ENCODE measurements around the gene LINC00237. TPM values are rescaled to one million over a fixed set of nuclear protein-coding genes. Genes with fewer than 3 reads are reported as not detected.

The LINC00237 gene
- total and polyA plus RNA-seq, 9 of the 15 experiments (the other 6 are each of a cell fraction or from before 2014, with no cell fraction given): not detected

DNA sequence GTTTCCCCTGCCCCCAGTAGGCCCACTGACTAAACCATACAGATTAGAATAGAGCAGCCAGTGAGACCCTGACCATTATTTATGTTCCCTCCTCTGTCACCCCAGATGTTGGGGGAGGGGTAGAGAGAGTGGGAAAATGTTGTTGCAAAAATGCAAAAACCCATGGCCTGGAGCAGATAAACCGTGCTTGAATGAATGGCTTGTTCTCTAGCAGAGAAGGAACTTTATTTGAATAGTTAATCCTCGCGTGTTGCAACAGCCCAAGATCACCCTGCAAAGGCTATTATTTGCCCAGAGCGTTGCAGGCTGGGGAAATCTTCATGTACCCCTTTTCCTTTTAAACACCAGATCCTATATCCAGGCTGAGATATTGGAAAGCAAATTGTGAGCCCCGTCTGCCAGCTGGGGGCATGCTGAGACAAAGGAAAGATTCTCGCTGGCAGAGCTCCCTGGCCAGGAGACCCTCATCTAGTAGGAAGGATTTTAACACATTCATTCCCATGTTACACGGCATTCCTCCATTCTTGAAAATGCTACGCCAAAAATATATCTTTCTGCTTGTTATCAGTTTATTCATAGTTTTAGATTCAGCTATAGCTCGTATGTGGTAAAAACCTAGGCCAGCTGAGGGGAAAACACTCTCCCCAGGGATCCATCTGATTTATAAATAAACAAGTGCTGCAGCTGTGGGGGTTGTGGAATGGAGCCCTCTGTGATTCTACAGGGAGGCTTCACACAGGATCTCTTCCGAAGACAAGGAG, 53.0 kb downstream of the LINC00237 start:
- ATAC-seq (no peak), DNase-seq (ENCODE audit: extremely low read depth in 1 of 4, low spot score in 3 of 4) (no peak), FAIRE-seq (no peak)
- 3% methylated on average over 10 of the region's 10 CpGs for WGBS (ENCODE audit: insufficient coverage, low coverage, missing lambda C conversion rate)
- Histone ChIP-seq H3K36me3 (ENCODE audit: control insufficient read depth, insufficient read depth, low read length) (no peaks in the 10 kb centered on the region), H4K20me1 (replicated peaks; ENCODE audit: control insufficient read depth, insufficient read depth, low read length) (no peaks in the 10 kb centered on the region), H3K4me1 (replicated peaks in 1 of 2; ENCODE audit: control insufficient read depth in 2 of 2, insufficient read depth in 2 of 2, low read length in 2 of 2) (no peaks in the 10 kb centered on the region), H3K4me2 (ENCODE audit: insufficient read depth, low read length) (no peak overlapping the region), H3K27me3 (ENCODE audit: control insufficient read depth in 2 of 2, insufficient read depth in 2 of 2, low read length in 2 of 2) (no peaks in the 10 kb centered on the region), H3K27ac (ENCODE audit: extremely low read depth, low read depth, low read length) (no peak overlapping the region), H3K4me3 (no peak overlapping the region), H3K9me3 (replicated peaks; ENCODE audit: control insufficient read depth, insufficient read depth, low read depth, low read length) (no peaks in the 10 kb centered on the region), H3K9me1 (ENCODE audit: control insufficient read depth, insufficient read depth, low read length) (no peaks in the 10 kb centered on the region), H2AFZ (ENCODE audit: low read depth, low read length) (no peak overlapping the region), H3K79me2 (ENCODE audit: control insufficient read depth, insufficient read depth, low read length) (no peaks in the 10 kb centered on the region), H3K9ac (ENCODE audit: insufficient read depth in 1 of 2, low read depth in 2 of 2, low read length in 2 of 2) (no peak overlapping the region)
- in situ Hi-C loops (cut with MboI) (loop anchor here (10.0 kb wide), 1 partner anchor 452 kb away; no protein-coding TSS in a partner anchor), intact Hi-C loops (cut with micrococcal nuclease) (loop anchor here (10.0 kb wide), 1 partner anchor 182 kb away; no protein-coding TSS in a partner anchor)
- BruUV-seq (replicated peaks): no TSS peak
- CTCF ChIA-PET (ENCODE audit: low intra/inter-chr PET ratio): no interaction called here
- POLR2A ChIA-PET: no interaction called here
- TF ChIP-seq, protein P1, sequence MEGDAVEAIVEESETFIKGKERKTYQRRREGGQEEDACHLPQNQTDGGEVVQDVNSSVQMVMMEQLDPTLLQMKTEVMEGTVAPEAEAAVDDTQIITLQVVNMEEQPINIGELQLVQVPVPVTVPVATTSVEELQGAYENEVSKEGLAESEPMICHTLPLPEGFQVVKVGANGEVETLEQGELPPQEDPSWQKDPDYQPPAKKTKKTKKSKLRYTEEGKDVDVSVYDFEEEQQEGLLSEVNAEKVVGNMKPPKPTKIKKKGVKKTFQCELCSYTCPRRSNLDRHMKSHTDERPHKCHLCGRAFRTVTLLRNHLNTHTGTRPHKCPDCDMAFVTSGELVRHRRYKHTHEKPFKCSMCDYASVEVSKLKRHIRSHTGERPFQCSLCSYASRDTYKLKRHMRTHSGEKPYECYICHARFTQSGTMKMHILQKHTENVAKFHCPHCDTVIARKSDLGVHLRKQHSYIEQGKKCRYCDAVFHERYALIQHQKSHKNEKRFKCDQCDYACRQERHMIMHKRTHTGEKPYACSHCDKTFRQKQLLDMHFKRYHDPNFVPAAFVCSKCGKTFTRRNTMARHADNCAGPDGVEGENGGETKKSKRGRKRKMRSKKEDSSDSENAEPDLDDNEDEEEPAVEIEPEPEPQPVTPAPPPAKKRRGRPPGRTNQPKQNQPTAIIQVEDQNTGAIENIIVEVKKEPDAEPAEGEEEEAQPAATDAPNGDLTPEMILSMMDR (IDR thresholded peaks at IDR 0.05 in 2 of 3, conservative IDR thresholded peaks at IDR 0.05 in 1 of 3; ENCODE audit: insufficient read depth in 2 of 3, low read depth in 1 of 3, low read length in 3 of 3): peak in 1 of 3 experiments; percentile 16; a peak in 1 of 6 replicates
- TF ChIP-seq RAD21 (CRISPR knock-in tag; conservative IDR thresholded peaks at IDR 0.05 in 1 of 2, IDR thresholded peaks at IDR 0.05 in 1 of 2): peak in 1 of 2 experiments; percentile 18; a peak in 2 of 4 replicates
- no peak for TF ChIP-seq HMGN3 (IDR thresholded peaks at IDR 0.05; ENCODE audit: borderline replicate concordance, extremely low read depth, insufficient read length, low read depth, low read length)
